Vagina (tissue), 2 donors: ENCODE data around the gene MSI2. TPM values are rescaled to one million over a fixed set of nuclear protein-coding genes. Genes with fewer than 3 reads are reported as not detected.

Source experiments
- DNase-seq, 2 donors: peaks; one replicate each; pipeline ENCODE4 v3.0.0-alpha.2; 2017; ENCODE audit errors: extremely low spot score in 2 of 2
- H3K27ac ChIP-seq: fragments of 200-600 bp; sonication (generic); one replicate; pipeline ENCODE4 v1.5.1; 2019
- H3K27me3 ChIP-seq: fragments of 200-600 bp; sonication (generic); one replicate; pipeline ENCODE4 v1.5.1; 2019
- H3K36me3 ChIP-seq, 2 donors: fragments of 200-600 bp; sonication (generic); one replicate each; pipeline ENCODE4 v1.5.1; 2017 to 2019
- H3K4me1 ChIP-seq: fragments of 200-600 bp; sonication (generic); one replicate; pipeline ENCODE4 v1.5.1; 2019
- H3K4me3 ChIP-seq, 2 donors: fragments of 200-600 bp; sonication (generic); 1 replicate in 1 of 2; 2 replicates in 1 of 2; pipeline ENCODE4 v1.5.1; 2016 to 2019
- H3K9me3 ChIP-seq: fragments of 200-600 bp; sonication (generic); one replicate; pipeline ENCODE4 v1.5.1; 2019
- POLR2A ChIP-seq, 2 donors: fragments of 450-650 bp; IDR thresholded peaks; one replicate each; pipeline ENCODE4 v1.6.1; 2017; ENCODE audit warnings: antibody characterized with exemption in 2 of 2, mild to moderate bottlenecking in 2 of 2, moderate library complexity in 2 of 2
- POLR2AphosphoS5 ChIP-seq, 2 donors: sonication (generic); formaldehyde crosslinking; IDR thresholded peaks; one replicate each; pipeline ENCODE4 v1.9.0; 2017; ENCODE audit warnings: antibody characterized with exemption in 2 of 2, mild to moderate bottlenecking in 2 of 2, low read depth in 1 of 2; ENCODE audit not compliant: insufficient read depth in 1 of 2
- intact Hi-C: fragments of 100-400 bp; cut with DNase I; formaldehyde crosslinking; loops from one replicate; pipeline ENCODE4 v1.15.1; 2023
- total RNA-seq: library from RNA; depleted of rRNA; stranded (reverse); fragments of >200 nt; gene quantifications from one replicate; pipeline ENCODE4 v1.2.3, GENCODE V29; 2016
- TF ChIP-seq, protein P1 (sequence below), 3 experiments: fragments of 450-650 bp in 2 of 3; fragments of 200-600 bp in 1 of 3; sonication (generic) in 1 of 3; IDR thresholded peaks; one replicate each; pipeline ENCODE4 v1.5.1; 2017 to 2019; ENCODE audit warnings: antibody characterized with exemption in 3 of 3, mild to moderate bottlenecking in 2 of 3, moderate library complexity in 2 of 3

Gene MSI2
- total RNA-seq, 1 donor from 2014 or later, result 27.3 TPM

DNA sequence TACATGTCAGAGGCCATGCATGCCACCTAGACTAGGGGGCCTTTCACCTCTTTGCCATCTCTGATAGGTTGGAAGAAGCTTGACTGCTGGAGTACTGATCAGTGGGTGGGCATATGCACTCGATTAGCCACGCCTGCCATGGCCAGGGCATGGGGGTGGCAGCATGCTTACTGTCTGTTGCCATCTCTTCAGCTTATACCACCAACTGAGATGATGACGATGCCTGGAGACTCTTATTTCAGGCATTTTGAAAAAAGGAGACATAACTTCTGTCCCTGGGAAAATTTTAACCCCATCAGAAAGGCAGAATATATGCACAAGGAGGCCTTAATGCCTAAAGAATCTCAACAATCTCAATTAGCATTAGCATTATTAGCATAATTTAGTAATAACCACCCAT lies 60.8 kb downstream of the MSI2 start:
- Histone ChIP-seq H3K4me1 (no peaks in the 10 kb centered on the region), H3K27me3 (no peaks in the 10 kb centered on the region), H3K36me3 (no peaks in the 10 kb centered on the region), H3K9me3 (no peaks in the 10 kb centered on the region), H3K4me3 (no peak overlapping the region), H3K27ac (no peak overlapping the region)
- intact Hi-C loops, result no loop called here
- no peak for DNase-seq
- no peak for TF ChIP-seq POLR2AphosphoS5 (IDR thresholded peaks at IDR 0.05; ENCODE audit: insufficient read depth in 1 of 2, low read depth in 1 of 2)
- no peak for TF ChIP-seq POLR2A (IDR thresholded peaks at IDR 0.05)
- TF ChIP-seq, protein P1, sequence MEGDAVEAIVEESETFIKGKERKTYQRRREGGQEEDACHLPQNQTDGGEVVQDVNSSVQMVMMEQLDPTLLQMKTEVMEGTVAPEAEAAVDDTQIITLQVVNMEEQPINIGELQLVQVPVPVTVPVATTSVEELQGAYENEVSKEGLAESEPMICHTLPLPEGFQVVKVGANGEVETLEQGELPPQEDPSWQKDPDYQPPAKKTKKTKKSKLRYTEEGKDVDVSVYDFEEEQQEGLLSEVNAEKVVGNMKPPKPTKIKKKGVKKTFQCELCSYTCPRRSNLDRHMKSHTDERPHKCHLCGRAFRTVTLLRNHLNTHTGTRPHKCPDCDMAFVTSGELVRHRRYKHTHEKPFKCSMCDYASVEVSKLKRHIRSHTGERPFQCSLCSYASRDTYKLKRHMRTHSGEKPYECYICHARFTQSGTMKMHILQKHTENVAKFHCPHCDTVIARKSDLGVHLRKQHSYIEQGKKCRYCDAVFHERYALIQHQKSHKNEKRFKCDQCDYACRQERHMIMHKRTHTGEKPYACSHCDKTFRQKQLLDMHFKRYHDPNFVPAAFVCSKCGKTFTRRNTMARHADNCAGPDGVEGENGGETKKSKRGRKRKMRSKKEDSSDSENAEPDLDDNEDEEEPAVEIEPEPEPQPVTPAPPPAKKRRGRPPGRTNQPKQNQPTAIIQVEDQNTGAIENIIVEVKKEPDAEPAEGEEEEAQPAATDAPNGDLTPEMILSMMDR (IDR thresholded peaks at IDR 0.05), result no peak

GRCh38 chr17:57318913-57319312 lies 62.6 kb downstream of the MSI2 start:
- Histone ChIP-seq H3K4me3 (no peak overlapping the region), H3K27me3 (no peaks in the 10 kb centered on the region), H3K27ac (no peak overlapping the region), H3K36me3 (no peaks in the 10 kb centered on the region), H3K9me3 (no peaks in the 10 kb centered on the region), H3K4me1 (no peaks in the 10 kb centered on the region)
- no peak for DNase-seq
- intact Hi-C loops, result no loop called here
- TF ChIP-seq, protein P1 (IDR thresholded peaks at IDR 0.05), result no peak
- TF ChIP-seq POLR2A (IDR thresholded peaks at IDR 0.05) (no peak), POLR2AphosphoS5 (IDR thresholded peaks at IDR 0.05; ENCODE audit: insufficient read depth in 1 of 2, low read depth in 1 of 2) (no peak)

GRCh38 chr17:57319806-57320205 lies 63.5 kb downstream of the MSI2 start:
- Histone ChIP-seq H3K4me1 (no peaks in the 10 kb centered on the region), H3K36me3 (no peaks in the 10 kb centered on the region), H3K27ac (no peak overlapping the region), H3K27me3 (no peaks in the 10 kb centered on the region), H3K9me3 (no peaks in the 10 kb centered on the region), H3K4me3 (no peak overlapping the region)
- intact Hi-C loops, result no loop called here
- DNase-seq, result no peak
- no peak for TF ChIP-seq POLR2A (IDR thresholded peaks at IDR 0.05)
- TF ChIP-seq, protein P1 (IDR thresholded peaks at IDR 0.05), result no peak
- no peak for TF ChIP-seq POLR2AphosphoS5 (IDR thresholded peaks at IDR 0.05; ENCODE audit: insufficient read depth in 1 of 2, low read depth in 1 of 2)

GRCh38 chr17:57323391-57323790 lies 67.1 kb downstream of the MSI2 start:
- no peaks in the 10 kb centered on the region for H3K4me1 ChIP-seq
- intact Hi-C loops, result no loop called here

DNA sequence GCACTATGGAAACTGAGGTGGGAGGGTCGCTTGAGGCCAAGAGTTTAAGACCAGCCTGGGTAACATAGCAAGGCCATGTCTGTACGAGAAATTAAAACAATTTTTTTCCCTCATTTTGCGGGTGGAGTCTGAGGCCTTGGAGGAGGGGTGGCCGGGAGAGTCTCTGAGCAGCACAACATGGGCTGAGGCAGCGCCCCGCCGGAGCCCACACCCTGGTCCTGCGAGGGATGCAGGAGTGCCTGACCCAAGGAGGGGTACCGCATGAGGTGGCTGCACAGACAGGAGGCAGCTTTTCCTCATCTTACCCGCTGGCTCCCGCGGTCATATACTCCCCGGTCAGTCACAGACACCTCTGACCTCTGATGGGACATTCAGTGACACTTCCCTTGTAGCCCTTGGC lies 67.7 kb downstream of the MSI2 start:
- TF ChIP-seq, protein P1 (IDR thresholded peaks at IDR 0.05), result no peak
- TF ChIP-seq POLR2AphosphoS5 (IDR thresholded peaks at IDR 0.05; ENCODE audit: insufficient read depth in 1 of 2, low read depth in 1 of 2) (no peak), POLR2A (IDR thresholded peaks at IDR 0.05) (no peak)
- H3K4me3 ChIP-seq, result no peak overlapping the region
- no peaks in the 10 kb centered on the region for H3K9me3 ChIP-seq
- H3K36me3 ChIP-seq, result no peaks in the 10 kb centered on the region
- H3K4me1 ChIP-seq, result no peaks in the 10 kb centered on the region
- H3K27me3 ChIP-seq, result no peaks in the 10 kb centered on the region
- intact Hi-C loops, result no loop called here
- DNase-seq, result no peak
- H3K27ac ChIP-seq, result no peak overlapping the region

More at GRCh38 chr17:57323391-57323790, 67.1 kb downstream of the MSI2 start:
- Histone ChIP-seq H3K27me3 (no peaks in the 10 kb centered on the region), H3K36me3 (no peaks in the 10 kb centered on the region), H3K9me3 (no peaks in the 10 kb centered on the region), H3K27ac (no peak overlapping the region), H3K4me3 (no peak overlapping the region)
- no peak for DNase-seq
- TF ChIP-seq, protein P1 (IDR thresholded peaks at IDR 0.05), result no peak
- no peak for TF ChIP-seq POLR2A (IDR thresholded peaks at IDR 0.05)
- TF ChIP-seq POLR2AphosphoS5 (IDR thresholded peaks at IDR 0.05; ENCODE audit: insufficient read depth in 1 of 2, low read depth in 1 of 2), result no peak
